DND-41 (cell line): ENCODE results near the gene PREX1.

Experiments
- ATAC-seq: fragments of 200-7000 bp; cut with Tn5 transposase; 3 replicates; pipeline ENCODE4 v1.9.1; 2021; ENCODE audit warnings: low read depth; ENCODE audit not compliant: insufficient read depth
- DNase-seq: peaks from one replicate; pipeline ENCODE4 v3.0.0-alpha.2; 2020
- H2AFZ ChIP-seq: 2 replicates; pipeline ENCODE4 v1.6.0; 2012; ENCODE audit warnings: low read depth, low read length
- H3K27ac ChIP-seq: 2 replicates; pipeline ENCODE4 v1.5.1; 2012; ENCODE audit warnings: low read length, inconsistent platforms
- H3K27me3 ChIP-seq: fragments of 200-600 bp; sonication (generic); 2 replicates; pipeline ENCODE4 v1.6.0; 2012; ENCODE audit warnings: low read length, mild to moderate bottlenecking, inconsistent platforms; ENCODE audit not compliant: insufficient read depth, poor library complexity
- H3K36me3 ChIP-seq: 2 replicates; pipeline ENCODE4 v1.5.1; 2012; ENCODE audit warnings: low read length, inconsistent platforms; ENCODE audit not compliant: insufficient read depth
- H3K4me1 ChIP-seq: 2 replicates; pipeline ENCODE4 v1.5.1; 2012; ENCODE audit warnings: mild to moderate bottlenecking, low read length; ENCODE audit not compliant: insufficient read depth
- H3K4me2 ChIP-seq: 2 replicates; pipeline ENCODE4 v1.6.0; 2012; ENCODE audit warnings: mild to moderate bottlenecking, moderate library complexity, low read length, inconsistent platforms; ENCODE audit not compliant: insufficient read depth
- H3K4me3 ChIP-seq, 2 experiments: fragments of 200-600 bp in 1 of 2; shearing (Covaris generic) in 1 of 2; 2 replicates each; pipeline ENCODE4 v1.5.1; 2012 to 2016; ENCODE audit warnings: inconsistent platforms in 2 of 2, low read length in 2 of 2, mild to moderate bottlenecking in 2 of 2, low read depth in 1 of 2, moderate library complexity in 1 of 2
- H3K79me2 ChIP-seq: 2 replicates; pipeline ENCODE4 v1.6.0; 2012; ENCODE audit warnings: low read length, inconsistent platforms; ENCODE audit not compliant: insufficient read depth
- H3K9ac ChIP-seq: 2 replicates; pipeline ENCODE4 v1.6.0; 2012; ENCODE audit warnings: low read depth, mild to moderate bottlenecking, inconsistent platforms, low read length, moderate library complexity
- H3K9me3 ChIP-seq: 2 replicates; pipeline ENCODE4 v1.5.1; 2012; ENCODE audit warnings: low read length, moderate library complexity, mild to moderate bottlenecking, inconsistent platforms; ENCODE audit not compliant: insufficient read depth, severe bottlenecking
- H4K20me1 ChIP-seq: 2 replicates; pipeline ENCODE4 v1.6.0; 2012; ENCODE audit warnings: low read length; ENCODE audit not compliant: insufficient read depth
- CTCF ChIP-seq: IDR thresholded peaks from 2 replicates; pipeline ENCODE4 v1.5.1; 2012; ENCODE audit warnings: borderline replicate concordance, low read length, moderate library complexity, mild to moderate bottlenecking; ENCODE audit not compliant: poor library complexity, severe bottlenecking; ENCODE audit errors: extremely low read depth
- EZH2 ChIP-seq: IDR thresholded peaks from 3 replicates; pipeline ENCODE4 v1.6.1; 2012; ENCODE audit warnings: borderline replicate concordance, low read depth, mild to moderate bottlenecking, moderate library complexity, low read length, inconsistent platforms; ENCODE audit not compliant: severe bottlenecking

PREX1 gene

GRCh38 chr20:48823476-48823875 is 4.3 kb downstream of the PREX1 start:
- DNase-seq (no peak), ATAC-seq (no peak)
- Histone ChIP-seq H3K27me3 (peaks cover 9% of the 10 kb centered on the region), H4K20me1 (no peaks in the 10 kb centered on the region), H3K9me3 (no peaks in the 10 kb centered on the region), H3K4me2 (0 out of 2 replicates have a peak overlapping the region, but pooled peaks have one; percentile 2), H3K4me1 (peaks cover 12% of the 10 kb centered on the region), H3K9ac (no peak overlapping the region), H2AFZ (no peak overlapping the region), H3K79me2 (no peaks in the 10 kb centered on the region), H3K4me3 (no peak overlapping the region), H3K27ac (no peak overlapping the region), H3K36me3 (no peaks in the 10 kb centered on the region)
- TF ChIP-seq CTCF: no peak
- TF ChIP-seq EZH2: no peak

GRCh38 chr20:48822879-48823385 is 4.9 kb downstream of the PREX1 start:
- no peak overlapping the region for H3K4me3 ChIP-seq
- ATAC-seq (peak; percentile 51), DNase-seq (peak; percentile 43)
- peaks cover 5% of the 10 kb centered on the region for H3K27me3 ChIP-seq
- H3K27ac ChIP-seq: no peak overlapping the region
- H3K9me3 ChIP-seq: no peaks in the 10 kb centered on the region
- peak overlapping the region; percentile 2; the same call in 1 of the 2 replicates for H3K4me2 ChIP-seq
- H3K9ac ChIP-seq: no peak overlapping the region
- TF ChIP-seq CTCF (no peak), EZH2 (no peak)
- no peak overlapping the region for H2AFZ ChIP-seq
- peaks cover 9% of the 10 kb centered on the region for H3K4me1 ChIP-seq
- H3K79me2 ChIP-seq: no peaks in the 10 kb centered on the region
- no peaks in the 10 kb centered on the region for H4K20me1 ChIP-seq
- H3K36me3 ChIP-seq: no peaks in the 10 kb centered on the region

- Histone ChIP-seq H3K79me2 (no peaks in the 10 kb centered on the region), H3K4me2 (no peak overlapping the region), H3K4me3 (no peak overlapping the region), H3K9me3 (no peaks in the 10 kb centered on the region), H3K4me1 (peaks cover 5% of the 10 kb centered on the region), H3K9ac (no peak overlapping the region), H3K27ac (no peak overlapping the region), H3K36me3 (no peaks in the 10 kb centered on the region), H3K27me3 (peaks cover 5% of the 10 kb centered on the region), H2AFZ (no peak overlapping the region), H4K20me1 (no peaks in the 10 kb centered on the region)
- TF ChIP-seq EZH2 (no peak), CTCF (no peak)
- no peak for DNase-seq
- ATAC-seq: no peak
Measured at GRCh38 chr20:48822178-48822577, 5.6 kb downstream of the PREX1 start.
